ENCODE data around the gene EXOC3L1. TPM values are rescaled to one million over a fixed set of nuclear protein-coding genes. Genes with fewer than 3 reads are reported as not detected.

The EXOC3L1 gene
- total RNA-seq, 4 donors from 2014 or later = 3.0 to 6.7 TPM; not detected in 2

GRCh38 chr16:67194260-67194659 lies 4.3 kb upstream of the EXOC3L1 start:
- H3K36me3 ChIP-seq = peaks cover 0 to 31% (median 11%) of the 10 kb centered on the region in 4 donors
- no peaks in the 10 kb centered on the region for H3K27me3 ChIP-seq
- DNase-seq = no peak
- intact Hi-C loops (cut with DNase I; ENCODE audit: low total_unique reads) = no loop called here
- peaks cover 11 to 37% (median 34%) of the 10 kb centered on the region in 4 donors for H3K4me1 ChIP-seq
- 96% methylated on average over 6 of the region's 6 CpGs; no CpG with 5 or more reads in 1 of the 2 donors for WGBS, 2 donors (ENCODE audit: low coverage in 1 of 2)
- H3K9me3 ChIP-seq = no peaks in the 10 kb centered on the region
- H3K4me3 ChIP-seq = no peak overlapping the region
- in situ Hi-C loops (cut with MboI; ENCODE audit: low pct_ligation_motif_present in 1 of 4, low pct_unique_long_range_greater_than_20kb in 1 of 4, low sequenced_read_pairs in 3 of 4) = no loop called here
- no peak overlapping the region for H3K27ac ChIP-seq
- TF ChIP-seq CTCF (IDR thresholded peaks at IDR 0.05) (no peak), EP300 (IDR thresholded peaks at IDR 0.05; ENCODE audit: low read depth) (no peak)

- TF ChIP-seq EP300 (IDR thresholded peaks at IDR 0.05; ENCODE audit: low read depth) (no peak), CTCF (IDR thresholded peaks at IDR 0.05) (no peak), POLR2AphosphoS5 (IDR thresholded peaks at IDR 0.05) (no peak), POLR2A (IDR thresholded peaks at IDR 0.05) (no peak)
- no peak for DNase-seq
- Histone ChIP-seq H3K4me1 (peaks cover 11 to 33% (median 29%) of the 10 kb centered on the region in 4 donors), H3K36me3 (peaks cover 0 to 31% (median 11%) of the 10 kb centered on the region in 4 donors), H3K4me3 (peak overlapping the region in 1 of 4 donors; percentile 97), H3K9me3 (no peaks in the 10 kb centered on the region), H3K27ac (peak overlapping the region in 1 of 4 donors; percentile 92), H3K27me3 (no peaks in the 10 kb centered on the region)
- intact Hi-C loops (cut with DNase I; ENCODE audit: low total_unique reads) = no loop called here
- in situ Hi-C loops (cut with MboI; ENCODE audit: low pct_ligation_motif_present in 1 of 4, low pct_unique_long_range_greater_than_20kb in 1 of 4, low sequenced_read_pairs in 3 of 4) = no loop called here
Observed at GRCh38 chr16:67193536-67193935, 3.6 kb upstream of the EXOC3L1 start.

- H3K9me3 ChIP-seq = no peaks in the 10 kb centered on the region
- no peak for DNase-seq
- H3K4me3 ChIP-seq = peak overlapping the region; percentile 79 to 97 (median 88)
- 27% methylated on average over 17 of the region's 17 CpGs; no CpG with 5 or more reads in 1 of the 2 donors for WGBS, 2 donors (ENCODE audit: low coverage in 1 of 2)
- H3K36me3 ChIP-seq = peaks cover 0 to 31% (median 11%) of the 10 kb centered on the region in 4 donors
- H3K27me3 ChIP-seq = no peaks in the 10 kb centered on the region
- peak overlapping the region; percentile 78 to 92 (median 86) for H3K27ac ChIP-seq
- intact Hi-C loops (cut with DNase I; ENCODE audit: low total_unique reads) = no loop called here
- peaks cover 11 to 26% (median 23%) of the 10 kb centered on the region in 4 donors for H3K4me1 ChIP-seq
- TF ChIP-seq CTCF (IDR thresholded peaks at IDR 0.05) (no peak), POLR2A (IDR thresholded peaks at IDR 0.05) (no peak), EP300 (IDR thresholded peaks at IDR 0.05; ENCODE audit: low read depth) (no peak), POLR2AphosphoS5 (IDR thresholded peaks at IDR 0.05) (no peak)
- in situ Hi-C loops (cut with MboI; ENCODE audit: low pct_ligation_motif_present in 1 of 4, low pct_unique_long_range_greater_than_20kb in 1 of 4, low sequenced_read_pairs in 3 of 4) = no loop called here
Observed at GRCh38 chr16:67192781-67193361, 2.9 kb upstream of the EXOC3L1 start.

GRCh38 chr16:67191995-67192681 lies 2.2 kb upstream of the EXOC3L1 start, which contains the start of gene E2F4:
E2F4 (plus strand) TSS chr16:67192155; CDS start chr16:67192228, 73 bp downstream.
- peaks cover 11 to 25% (median 19%) of the 10 kb centered on the region in 4 donors for H3K4me1 ChIP-seq
- intact Hi-C loops (cut with DNase I; ENCODE audit: low total_unique reads) (no loop called here), in situ Hi-C loops (cut with MboI; ENCODE audit: low pct_ligation_motif_present in 1 of 4, low pct_unique_long_range_greater_than_20kb in 1 of 4, low sequenced_read_pairs in 3 of 4) (no loop called here)
- TF ChIP-seq CTCF (IDR thresholded peaks at IDR 0.05) (no peak), POLR2AphosphoS5 (IDR thresholded peaks at IDR 0.05) (peak; percentile 55 to 87 (median 81)), POLR2A (IDR thresholded peaks at IDR 0.05) (peak; percentile 35)
- WGBS, 2 donors (ENCODE audit: low coverage in 1 of 2) = 0% methylated on average over 53 of the region's 54 CpGs; no CpG with 5 or more reads in 1 of the 2 donors
- H3K27me3 ChIP-seq = no peaks in the 10 kb centered on the region
- peak within 1 kb of the TSS; percentile 79 to 97 (median 88) for H3K4me3 ChIP-seq
- H3K36me3 ChIP-seq = peaks cover 0 to 26% (median 11%) of the 10 kb centered on the region in 4 donors
- H3K27ac ChIP-seq = peak within 1 kb of the TSS; percentile 78 to 92 (median 86)
- no peaks in the 10 kb centered on the region for H3K9me3 ChIP-seq
- peak; percentile 93 for DNase-seq
